ENCODE data around the gene PHOX2B.

PHOX2B gene

GRCh38 chr4:41709844-41710481, 38.6 kb downstream of the PHOX2B start:
- no peak for DNase-seq

- no peak for DNase-seq
Observed at GRCh38 chr4:41703785-41704184, 44.7 kb downstream of the PHOX2B start.

DNA sequence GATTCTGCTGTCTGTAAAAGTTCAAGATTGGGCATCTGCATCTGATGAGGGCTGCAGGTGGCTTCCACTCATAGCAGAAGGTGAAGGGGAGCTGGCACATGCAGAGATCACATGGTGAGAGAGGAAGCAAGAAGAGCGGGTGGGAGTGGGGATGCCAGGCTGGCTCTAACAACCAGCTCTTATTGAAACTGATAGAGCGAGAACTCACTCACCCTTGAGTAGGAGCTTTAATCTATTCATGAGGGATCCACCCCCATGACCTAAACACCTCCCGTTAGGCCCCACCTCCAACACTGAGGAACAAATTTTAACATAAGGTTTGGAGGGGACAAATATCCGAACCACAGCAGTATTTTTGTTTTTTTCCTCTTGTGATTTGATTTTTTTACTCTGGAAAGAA, 45.8 kb downstream of the PHOX2B start:
- no peak for DNase-seq

GRCh38 chr4:41701983-41702382, 46.5 kb downstream of the PHOX2B start:
- no peak for DNase-seq

DNA sequence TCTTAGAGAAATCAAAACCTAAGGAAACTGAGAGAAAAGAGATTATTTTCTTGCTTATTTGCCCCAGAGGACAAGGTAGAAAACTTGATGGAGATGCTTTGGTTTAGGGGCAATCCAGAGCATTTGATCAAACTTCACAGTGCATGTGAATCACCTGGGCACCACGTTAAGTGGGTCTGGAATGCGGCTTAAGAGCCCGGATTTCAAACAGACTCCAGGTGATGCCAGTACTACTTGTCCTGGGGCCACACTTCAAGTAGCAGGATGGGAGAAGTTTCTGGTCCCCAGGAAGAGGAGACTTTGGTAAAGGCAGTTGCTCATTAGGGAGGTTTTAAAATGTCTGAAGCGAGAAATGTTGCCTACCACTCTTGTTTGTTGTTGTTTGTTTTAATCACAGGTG, 51.8 kb downstream of the PHOX2B start:
- no peak for DNase-seq

DNA sequence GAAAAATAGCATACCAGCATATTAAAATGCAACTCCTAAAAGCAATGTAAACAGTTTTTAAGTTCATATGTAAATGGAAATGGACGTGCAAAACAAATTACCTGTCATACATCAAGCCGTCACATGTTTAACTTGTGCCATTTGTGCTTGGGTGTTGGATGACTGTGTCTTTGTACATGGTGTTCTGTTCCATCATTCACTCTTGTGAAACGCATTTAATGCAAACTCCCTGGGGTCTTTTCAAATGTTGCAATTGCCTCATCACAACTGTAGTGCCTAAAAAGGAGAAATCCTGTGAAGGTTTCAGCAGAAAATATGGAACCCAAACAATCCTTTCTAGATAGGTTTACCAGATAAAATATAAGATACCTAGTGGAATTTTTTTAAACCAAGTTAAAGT, 52.4 kb downstream of the PHOX2B start:
- no peak for DNase-seq

Measured in retina (tissue), 1 donor.